GM12873 (cell line): ENCODE measurements around the gene DUSP7.

Experiments
- CTCF ChIP-seq: IDR thresholded peaks from 2 replicates; pipeline ENCODE4 v1.5.1; 2012; ENCODE audit warnings: low read depth, mild to moderate bottlenecking, moderate library complexity, low read length, control low read depth; ENCODE audit not compliant: insufficient read depth; ENCODE audit errors: missing control alignments

The DUSP7 gene

DNA sequence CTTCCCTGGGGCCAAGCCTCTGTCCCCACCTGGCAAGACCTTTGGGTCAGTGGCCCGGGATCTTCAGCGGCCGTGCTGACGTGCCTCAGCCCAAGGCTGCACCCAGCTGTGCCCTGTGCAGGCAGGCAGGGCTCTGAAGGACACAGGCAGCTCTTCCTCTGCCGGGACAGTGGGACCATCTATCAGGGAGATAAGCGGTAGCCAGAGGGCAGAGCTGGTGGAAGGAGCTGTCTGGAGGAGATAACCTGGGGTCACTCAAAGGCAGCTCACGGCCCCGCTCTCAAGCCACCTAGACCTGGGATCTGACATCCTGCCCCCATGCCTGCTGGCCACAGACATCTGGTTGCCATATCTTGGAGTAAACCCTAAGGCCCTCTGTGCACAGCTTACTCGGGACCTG is 27.3 kb downstream of the DUSP7 start:
- no peak for TF ChIP-seq CTCF

GRCh38 chr3:52028572-52028971 is 27.8 kb downstream of the DUSP7 start:
- no peak for TF ChIP-seq CTCF

GRCh38 chr3:52026041-52026440 is 30.3 kb downstream of the DUSP7 start:
- TF ChIP-seq CTCF = no peak

- no peak for TF ChIP-seq CTCF
Observed at GRCh38 chr3:52025453-52025852, 30.9 kb downstream of the DUSP7 start.

DNA sequence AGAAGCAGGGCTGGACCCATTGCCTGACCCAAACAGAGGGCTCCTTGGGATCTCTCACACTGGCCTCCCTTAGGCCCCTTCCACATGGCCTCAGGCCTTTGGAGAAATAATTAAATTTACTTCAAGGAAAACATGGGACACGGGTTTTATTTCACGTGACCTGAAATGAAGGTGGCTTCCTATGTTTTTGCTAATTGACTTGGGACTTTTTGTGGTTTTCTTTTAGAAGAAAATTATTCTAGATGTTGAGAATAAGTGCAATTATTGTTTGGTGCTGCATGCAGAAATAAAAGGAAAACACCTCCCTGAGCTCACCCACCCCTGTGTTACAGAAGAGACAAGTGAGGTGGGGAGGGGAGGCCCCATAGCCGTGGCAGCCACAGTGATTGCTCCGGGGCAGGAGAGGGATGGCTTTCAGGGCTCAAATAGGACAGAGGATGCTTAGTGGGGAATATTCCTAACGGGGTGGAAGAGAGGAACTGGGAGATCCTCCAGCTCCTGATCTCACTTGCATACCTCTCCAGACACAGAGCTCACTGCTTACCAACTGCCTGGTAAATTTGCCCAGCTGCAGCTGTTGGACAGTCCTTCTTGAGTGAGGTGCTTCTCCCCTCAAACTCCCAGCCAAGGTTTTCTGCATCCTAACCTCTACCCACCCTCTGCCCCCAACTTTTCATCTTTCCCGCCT is 31.5 kb downstream of the DUSP7 start:
- no peak for TF ChIP-seq CTCF

DNA sequence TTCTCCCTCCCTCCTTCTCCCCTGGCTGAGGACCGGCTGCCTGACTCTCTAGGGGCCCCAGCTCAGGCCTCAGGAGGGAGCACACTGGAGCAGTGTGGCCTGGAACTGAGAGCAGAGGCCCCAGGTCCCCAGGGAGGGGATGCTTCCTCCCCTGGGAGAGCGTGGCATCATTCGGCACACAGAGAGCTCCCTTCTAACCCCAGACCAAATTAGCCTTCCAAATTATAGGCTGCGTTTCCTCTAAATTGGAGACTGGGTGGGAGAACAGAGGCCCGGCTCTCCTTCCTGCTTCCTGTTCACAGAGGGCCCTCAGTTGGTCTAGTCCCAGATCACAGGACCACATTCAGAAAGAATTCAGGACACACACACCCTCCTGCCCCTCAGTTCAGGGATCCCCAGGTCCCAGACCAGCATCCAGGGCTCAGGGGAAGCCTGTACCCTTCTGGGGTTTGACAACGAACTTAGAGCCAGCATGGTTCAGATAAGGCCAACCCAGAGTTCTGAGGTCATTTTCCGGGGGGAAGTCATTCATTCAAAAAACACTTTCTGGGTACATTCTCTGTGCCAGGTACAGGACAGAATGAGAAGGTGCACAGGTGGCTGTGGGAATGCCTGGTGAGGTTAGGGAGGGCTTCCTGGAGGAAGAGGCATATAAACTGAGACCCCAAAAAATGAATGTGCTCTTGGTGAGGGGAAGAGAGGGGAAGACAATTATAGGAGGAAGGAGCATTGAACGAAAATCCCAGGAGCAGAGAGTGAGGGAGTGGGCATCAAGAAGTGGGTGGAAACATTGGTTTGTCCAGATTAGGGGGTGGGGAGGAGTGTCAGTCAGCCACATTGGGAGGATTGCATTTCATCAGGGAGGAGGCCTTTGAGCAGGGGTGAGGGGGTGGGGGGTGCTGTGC is 32.3 kb downstream of the DUSP7 start:
- no peak for TF ChIP-seq CTCF

- no peak for TF ChIP-seq CTCF
Observed at GRCh38 chr3:52023101-52023770, 33.1 kb downstream of the DUSP7 start.
